ENCODE measurements around the gene CABYR.

DNA sequence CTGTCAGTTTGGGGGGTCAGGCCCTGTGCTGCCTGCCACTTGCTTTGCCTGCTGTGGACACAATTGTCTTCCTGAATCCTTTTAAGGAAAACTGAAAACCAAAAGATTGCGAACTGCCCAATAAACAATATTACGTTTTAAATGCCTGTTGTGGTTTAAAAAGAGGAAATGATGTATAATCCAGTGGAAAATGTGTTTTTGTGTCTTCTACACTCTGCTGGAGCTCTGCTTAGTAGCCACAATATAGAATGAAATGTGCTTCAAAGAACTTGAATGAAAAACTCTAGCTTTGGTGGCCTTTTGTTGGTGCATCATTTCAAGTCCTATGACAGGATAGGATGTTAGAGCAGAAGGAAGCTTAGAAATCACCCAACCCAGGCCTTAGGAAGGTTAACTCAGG lies 23.2 kb upstream of the CABYR start:
- TF ChIP-seq JUND (IDR thresholded peaks at IDR 0.05) (no peak), CTCF (IDR thresholded peaks at IDR 0.05) (no peak), PBX3 (IDR thresholded peaks at IDR 0.05) (no peak), EP300 (IDR thresholded peaks at IDR 0.05; ENCODE audit: borderline replicate concordance in 1 of 2, low read depth in 1 of 2, low read length in 1 of 2) (no peak), POLR2AphosphoS5 (IDR thresholded peaks at IDR 0.05; ENCODE audit: low read depth, low read length) (no peak), YY1 (IDR thresholded peaks at IDR 0.05; ENCODE audit: low read depth) (no peak), REST (IDR thresholded peaks at IDR 0.05; ENCODE audit: low read depth, low read length) (no peak), USF2 (IDR thresholded peaks at IDR 0.05; ENCODE audit: borderline replicate concordance, low read depth, low read length) (no peak), FOXM1 (IDR thresholded peaks at IDR 0.05; ENCODE audit: low read depth) (no peak), CHD2 (IDR thresholded peaks at IDR 0.05; ENCODE audit: low read length, partially characterized antibody) (no peak), TAF1 (IDR thresholded peaks at IDR 0.05; ENCODE audit: borderline replicate concordance, low read depth, low read length) (no peak)
- TF ChIP-seq, protein P1, sequence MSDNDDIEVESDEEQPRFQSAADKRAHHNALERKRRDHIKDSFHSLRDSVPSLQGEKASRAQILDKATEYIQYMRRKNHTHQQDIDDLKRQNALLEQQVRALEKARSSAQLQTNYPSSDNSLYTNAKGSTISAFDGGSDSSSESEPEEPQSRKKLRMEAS (IDR thresholded peaks at IDR 0.05; ENCODE audit: low read depth): no peak
